Endothelial cell of umbilical vein (primary cell): ENCODE measurements around the gene CLEC16A. TPM values are rescaled to one million over a fixed set of nuclear protein-coding genes. Genes with fewer than 3 reads are reported as not detected.

ENCODE experiments used
- BruUV-seq: library from RNA; stranded (reverse); fragments of 400-500 nt; replicated peaks from 2 replicates; lab custom pipeline; 2021; lab: Mats Ljungman, UMichigan
- CTCF ChIA-PET: fragments of 300-600, 350-600 bp; sonication (Branson Sonifier 250); formaldehyde crosslinking; loops from one replicate; lab custom pipeline; 2021; ENCODE audit warnings: antibody characterized with exemption, inconsistent platforms; lab: Charles Lee
- POLR2A ChIA-PET: fragments of 300-600, 350-600 bp; sonication (Branson Sonifier 250); formaldehyde crosslinking; loops from one replicate; lab custom pipeline; 2021; ENCODE audit warnings: antibody characterized with exemption, inconsistent platforms; lab: Charles Lee
- DNase-seq: peaks from one replicate; pipeline ENCODE4 v3.0.0-alpha.2; 2011; ENCODE audit warnings: low read depth, low spot score
- FAIRE-seq: peaks from 2 replicates; lab custom pipeline; 2011; peaks lifted over from hg19 to GRCh38; lab: Jason Lieb, UNC
- H2AFZ ChIP-seq: 2 replicates; pipeline ENCODE4 v1.6.0; 2012; ENCODE audit warnings: low read depth, low read length, control low read depth, inconsistent platforms
- H3K27ac ChIP-seq: 2 replicates; pipeline ENCODE4 v1.5.1; 2011; ENCODE audit warnings: low read depth, mild to moderate bottlenecking, control low read depth, low read length, moderate library complexity; ENCODE audit not compliant: insufficient read depth
- H3K27me3 ChIP-seq, 2 experiments: 2 replicates each; pipeline versions ENCODE4 v1.6.0 to v1.6.1; 2011; ENCODE audit warnings: low read length in 2 of 2, mixed read lengths in 1 of 2; ENCODE audit not compliant: control insufficient read depth in 2 of 2, insufficient read depth in 2 of 2
- H3K36me3 ChIP-seq, 2 experiments: 2 replicates in 1 of 2; 3 replicates in 1 of 2; pipeline ENCODE4 v1.5.1; 2011; ENCODE audit warnings: low read length in 2 of 2, mild to moderate bottlenecking in 1 of 2, moderate library complexity in 1 of 2; ENCODE audit not compliant: control insufficient read depth in 2 of 2, insufficient read depth in 2 of 2; ENCODE audit errors: extremely low read depth in 1 of 2
- H3K4me1 ChIP-seq: 3 replicates; pipeline ENCODE4 v1.5.1; 2011; ENCODE audit warnings: mild to moderate bottlenecking, low read length; ENCODE audit not compliant: control insufficient read depth, insufficient read depth; ENCODE audit errors: extremely low read depth
- H3K4me2 ChIP-seq: 2 replicates; pipeline ENCODE4 v1.6.1; 2011; ENCODE audit warnings: low read length, control low read depth, mixed read lengths; ENCODE audit not compliant: insufficient read depth
- H3K4me3 ChIP-seq, 3 experiments: fragments of 200-600 bp in 1 of 3; sonication (generic), shearing (Covaris generic) in 1 of 3; replicated peaks in 1 of 3; 2 replicates each; pipeline ENCODE4 v1.5.1; 2011 to 2016; ENCODE audit warnings: control low read depth in 3 of 3, low read length in 3 of 3, mild to moderate bottlenecking in 2 of 3, inconsistent platforms in 1 of 3, low read depth in 1 of 3, moderate library complexity in 1 of 3; ENCODE audit not compliant: insufficient read depth in 1 of 3
- H3K79me2 ChIP-seq: 2 replicates; pipeline ENCODE4 v1.6.0; 2012; ENCODE audit warnings: low read length, inconsistent platforms; ENCODE audit not compliant: control insufficient read depth, insufficient read depth
- H3K9ac ChIP-seq: replicated peaks from 2 replicates; pipeline ENCODE3; 2011; ENCODE audit warnings: low read length, control low read depth; ENCODE audit not compliant: insufficient read depth; ENCODE audit errors: extremely low read depth
- H3K9me1 ChIP-seq: replicated peaks from 3 replicates; pipeline ENCODE4 v1.6.0; 2011; ENCODE audit warnings: mild to moderate bottlenecking, low read length; ENCODE audit not compliant: control insufficient read depth, insufficient read depth; ENCODE audit errors: extremely low read depth
- H3K9me3 ChIP-seq: replicated peaks from 2 replicates; pipeline ENCODE4 v1.5.1; 2012; ENCODE audit warnings: low read length, inconsistent platforms; ENCODE audit not compliant: control insufficient read depth, insufficient read depth
- H4K20me1 ChIP-seq: replicated peaks from 2 replicates; pipeline ENCODE3; 2011; ENCODE audit warnings: mild to moderate bottlenecking, low read length; ENCODE audit not compliant: control insufficient read depth, insufficient read depth; ENCODE audit errors: extremely low read depth
- CTCF ChIP-seq, 2 donors: IDR thresholded peaks; 1 replicate in 1 of 2; 2 replicates in 1 of 2; pipeline ENCODE4 v1.5.1; 2011; ENCODE audit warnings: low read length in 2 of 2, mild to moderate bottlenecking in 2 of 2, moderate library complexity in 2 of 2, control low read depth in 1 of 2, inconsistent platforms in 1 of 2, low read depth in 1 of 2; ENCODE audit not compliant: insufficient read depth in 1 of 2; ENCODE audit errors: extremely low read depth in 1 of 2
- EZH2 ChIP-seq: IDR thresholded peaks from 2 replicates; pipeline ENCODE4 v1.6.1; 2012; ENCODE audit warnings: borderline replicate concordance, low read depth, mild to moderate bottlenecking, moderate library complexity, low read length, inconsistent platforms; ENCODE audit not compliant: severe bottlenecking
- FOS ChIP-seq: IDR thresholded peaks from 2 replicates; pipeline ENCODE4 v1.6.1; 2011; ENCODE audit warnings: mild to moderate bottlenecking, low read length, moderate library complexity, borderline replicate concordance; ENCODE audit not compliant: insufficient read depth
- GATA2 ChIP-seq: IDR thresholded peaks from 2 replicates; pipeline ENCODE4 v1.7.0; 2011; ENCODE audit warnings: low read depth, mild to moderate bottlenecking, moderate library complexity, mixed read lengths, low read length; ENCODE audit not compliant: insufficient read length, insufficient read depth
- JUN ChIP-seq: IDR thresholded peaks from 2 replicates; pipeline ENCODE4 v1.6.1; 2011; ENCODE audit warnings: borderline replicate concordance, low read depth; ENCODE audit not compliant: insufficient read length, insufficient read depth
- MAX ChIP-seq: IDR thresholded peaks from 2 replicates; pipeline ENCODE4 v1.6.1; 2011; ENCODE audit not compliant: insufficient read depth, insufficient read length
- MYC ChIP-seq: IDR thresholded peaks from one replicate; pipeline ENCODE4 v1.6.1; 2011; ENCODE audit warnings: mild to moderate bottlenecking, low read depth, low read length
- POLR2A ChIP-seq: IDR thresholded peaks from 2 replicates; pipeline ENCODE4 v1.6.1; 2012; ENCODE audit warnings: low read depth, mild to moderate bottlenecking, control low read depth, low read length
- POLR2AphosphoS5 ChIP-seq: IDR thresholded peaks from 2 replicates; pipeline ENCODE4 v1.6.1; 2012; ENCODE audit warnings: low read depth, mild to moderate bottlenecking, control low read depth, low read length, moderate library complexity; ENCODE audit not compliant: insufficient read depth
- dilution Hi-C: fragments of 300-500 bp; cut with MboI; formaldehyde crosslinking; loops from one replicate; pipeline ENCODE4 v1.15.0; 2019; ENCODE audit warnings: low sequenced_read_pairs; ENCODE audit not compliant: extremely low pct_ligation_motif_present
- intact Hi-C: fragments of 100-400 bp; cut with micrococcal nuclease; formaldehyde crosslinking; loops from one replicate; pipeline ENCODE4 v1.10.0; 2022
- polyA plus RNA-seq, 4 experiments: library from polyadenylated mRNA; depleted of rRNA in 3 of 4; stranded (reverse) in 3 of 4; unstranded in 1 of 4; fragments of >200 nt; gene quantifications; 2 replicates each; pipeline versions ENCODE4 v1.2.1 to v1.2.3, GENCODE V29; 2011 to 2012; ENCODE audit warnings: missing spikeins in 1 of 4
- total RNA-seq: library from RNA; stranded (reverse); gene quantifications from 2 replicates; pipeline ENCODE4 v1.2.3, GENCODE V29; 2021

CLEC16A gene
- total and polyA plus RNA-seq, 2 donors (not counting 3 experiments of a cell fraction or from before 2014, with no cell fraction given): 11.4 to 23.3 TPM

GRCh38 chr16:11158018-11158417 lies 213.7 kb downstream of the CLEC16A start:
- BruUV-seq: no TSS peak
- Histone ChIP-seq H3K9me3 (no peaks in the 10 kb centered on the region), H3K4me3 (no peak overlapping the region), H3K27me3 (no peaks in the 10 kb centered on the region), H3K9ac (no peak overlapping the region), H2AFZ (no peak overlapping the region), H4K20me1 (no peaks in the 10 kb centered on the region), H3K36me3 (no peaks in the 10 kb centered on the region), H3K9me1 (no peaks in the 10 kb centered on the region), H3K4me2 (no peak overlapping the region), H3K79me2 (no peaks in the 10 kb centered on the region), H3K27ac (no peak overlapping the region), H3K4me1 (no peaks in the 10 kb centered on the region)
- FAIRE-seq: no peak
- CTCF ChIA-PET: interaction anchor here (1.2 to 1.4 kb wide), 2 partner anchors 97 to 194 kb away, joined by 3 to 4 read pairs; partner anchors contain the start of gene SOCS1
- TF ChIP-seq CTCF (IDR thresholded peaks at IDR 0.05; ENCODE audit: extremely low read depth in 1 of 2, insufficient read depth in 1 of 2, low read depth in 1 of 2, low read length in 2 of 2): no peak
- no peak for TF ChIP-seq FOS
- no peak for TF ChIP-seq MYC
- TF ChIP-seq POLR2AphosphoS5: no peak
- TF ChIP-seq MAX: no peak
- no peak for TF ChIP-seq JUN
- TF ChIP-seq EZH2: no peak
- TF ChIP-seq GATA2: no peak
- no peak for TF ChIP-seq POLR2A
- intact Hi-C loops (no loop called here), dilution Hi-C loops (no loop called here)
- POLR2A ChIA-PET: no interaction called here
- DNase-seq: no peak
